ENCODE measurements around the gene KRT78.

- TF ChIP-seq CTCF (IDR thresholded peaks at IDR 0.05; ENCODE audit: low read depth, low read length) (no peak), EZH2phosphoT487 (IDR thresholded peaks at IDR 0.05; ENCODE audit: low read depth) (no peak)
Measured at GRCh38 chr12:52801773-52802172, 47.0 kb downstream of the KRT78 start.
